A673 (cell line): ENCODE results near the gene UQCRH. TPM values are rescaled to one million over a fixed set of nuclear protein-coding genes. Genes with fewer than 3 reads are reported as not detected.
"Not testable (repeated sequence)": the region's sequence is repeated elsewhere in the genome, so short reads cannot be mapped to it uniquely, and the experiment has no call there.

Experiments used
- BruUV-seq: library from RNA; stranded (reverse); fragments of 400-500 nt; replicated peaks from 2 replicates; lab custom pipeline; 2021; lab: Mats Ljungman, UMichigan
- CTCF ChIA-PET: fragments of 300-600 bp; sonication (Branson Sonifier 250); formaldehyde crosslinking; loops from one replicate; lab custom pipeline; 2022; ENCODE audit warnings: antibody characterized with exemption; lab: Charles Lee
- POLR2A ChIA-PET: fragments of 300-600 bp; sonication (Branson Sonifier 250); formaldehyde crosslinking; loops from one replicate; lab custom pipeline; 2022; ENCODE audit warnings: antibody characterized with exemption; ENCODE audit not compliant: low non-redundant PET; lab: Charles Lee
- DNase-seq: peaks from one replicate; pipeline ENCODE4 v3.0.0-alpha.2; 2015; ENCODE audit warnings: low spot score
- H3K27ac ChIP-seq: fragments of 200-600 bp; sonication (generic); 2 replicates; pipeline ENCODE4 v1.5.1; 2016; ENCODE audit warnings: mixed run types, low read depth, mild to moderate bottlenecking, mixed read lengths, antibody characterized with exemption, low read length; ENCODE audit not compliant: poor library complexity, severe bottlenecking
- H3K27me3 ChIP-seq: fragments of 200-600 bp; sonication (generic); replicated peaks from 2 replicates; pipeline ENCODE4 v1.6.1; 2017; ENCODE audit warnings: mixed run types, low read depth, mild to moderate bottlenecking, mixed read lengths, antibody characterized with exemption, low read length; ENCODE audit not compliant: insufficient read depth, poor library complexity
- H3K36me3 ChIP-seq: fragments of 200-600 bp; sonication (generic); 2 replicates; pipeline ENCODE4 v1.6.1; 2016; ENCODE audit warnings: mixed run types, mild to moderate bottlenecking, mixed read lengths, antibody characterized with exemption, low read length; ENCODE audit not compliant: insufficient read depth, poor library complexity, severe bottlenecking
- H3K4me1 ChIP-seq: fragments of 200-600 bp; sonication (generic); 2 replicates; pipeline ENCODE4 v1.6.1; 2017; ENCODE audit warnings: mixed run types, mild to moderate bottlenecking, mixed read lengths, antibody characterized with exemption, low read length; ENCODE audit not compliant: insufficient read depth, poor library complexity, severe bottlenecking
- H3K4me3 ChIP-seq: fragments of 200-600 bp; sonication (generic); 2 replicates; pipeline ENCODE4 v1.5.1; 2016; ENCODE audit warnings: low read depth, mixed run types, mild to moderate bottlenecking, mixed read lengths, low read length; ENCODE audit not compliant: poor library complexity, severe bottlenecking
- H3K9me3 ChIP-seq: fragments of 200-600 bp; sonication (generic); 2 replicates; pipeline ENCODE4 v1.6.1; 2016; ENCODE audit warnings: mixed run types, low read depth, mild to moderate bottlenecking, mixed read lengths, antibody characterized with exemption, low read length; ENCODE audit not compliant: poor library complexity, severe bottlenecking
- CTCF ChIP-seq: fragments of 300-800, 200-600 bp; sonication (generic); conservative IDR thresholded peaks from 2 replicates; pipeline ENCODE4 v1.5.1; 2017; ENCODE audit warnings: low read depth, mild to moderate bottlenecking, antibody characterized with exemption, low read length, moderate library complexity, mixed read lengths
- EZH2 ChIP-seq: fragments of 200-600 bp; sonication (generic); IDR thresholded peaks from 2 replicates; pipeline ENCODE4 v1.6.1; 2017; ENCODE audit warnings: borderline replicate concordance, low read depth, mild to moderate bottlenecking, mixed read lengths, antibody characterized with exemption, low read length; ENCODE audit not compliant: poor library complexity, severe bottlenecking
- intact Hi-C: fragments of 100-400 bp; cut with micrococcal nuclease; formaldehyde crosslinking; loops from one replicate; pipeline ENCODE4 v1.10.0; 2022; ENCODE audit not compliant: unreplicated experiment
- total RNA-seq: library from RNA; stranded (reverse); gene quantifications from 2 replicates; pipeline ENCODE4 v1.2.3, GENCODE V29; 2021

The UQCRH gene
- total RNA-seq, 1 experiment from 2014 or later = 567 TPM

- TF ChIP-seq CTCF (no peak), EZH2 (no peak)
- H3K36me3 ChIP-seq = peaks cover 49% of the 10 kb centered on the region
- no peak overlapping the region for H3K4me3 ChIP-seq
- POLR2A ChIA-PET = no interaction called here
- no peak overlapping the region for H3K27ac ChIP-seq
- CTCF ChIA-PET = no interaction called here
- no TSS peak for BruUV-seq
- no peak for DNase-seq
- H3K4me1 ChIP-seq = no peaks in the 10 kb centered on the region
- H3K9me3 ChIP-seq = no peaks in the 10 kb centered on the region
- no peaks in the 10 kb centered on the region for H3K27me3 ChIP-seq
- intact Hi-C loops = no loop called here
These were observed 58.7 kb downstream of the UQCRH start for GRCh38 chr1:46362158-46362557.

- no peak overlapping the region for H3K4me3 ChIP-seq
- no peaks in the 10 kb centered on the region for H3K4me1 ChIP-seq
- no peaks in the 10 kb centered on the region for H3K27me3 ChIP-seq
- CTCF ChIA-PET = no interaction called here
- H3K36me3 ChIP-seq = peaks cover 43% of the 10 kb centered on the region
- DNase-seq = no peak
- intact Hi-C loops = no loop called here
- BruUV-seq = no TSS peak
- no peak for TF ChIP-seq CTCF
- no peak for TF ChIP-seq EZH2
- POLR2A ChIA-PET = no interaction called here
- H3K27ac ChIP-seq = no peak overlapping the region
- H3K9me3 ChIP-seq = no peaks in the 10 kb centered on the region
These were observed 59.6 kb downstream of the UQCRH start for GRCh38 chr1:46363121-46363520.

- Histone ChIP-seq H3K4me3 (no peak overlapping the region), H3K27me3 (no peaks in the 10 kb centered on the region), H3K4me1 (no peaks in the 10 kb centered on the region), H3K9me3 (no peaks in the 10 kb centered on the region), H3K27ac (no peak overlapping the region), H3K36me3 (peaks cover 34% of the 10 kb centered on the region)
- no TSS peak for BruUV-seq
- CTCF ChIA-PET = interaction anchor here (0.6 kb wide), 1 partner anchor 17 kb away, joined by 4 read pairs; no protein-coding TSS in a partner anchor
- intact Hi-C loops = no loop called here
- POLR2A ChIA-PET = no interaction called here
- DNase-seq = no peak
- no peak for TF ChIP-seq EZH2
- TF ChIP-seq CTCF = no peak
These were observed 61.1 kb downstream of the UQCRH start for GRCh38 chr1:46364612-46365011.

- H3K9me3 ChIP-seq, POLR2A ChIA-PET, intact Hi-C loops, H3K27ac ChIP-seq, CTCF ChIA-PET, H3K27me3 ChIP-seq, DNase-seq, H3K4me3 ChIP-seq, H3K4me1 ChIP-seq, BruUV-seq: not testable (repeated sequence)
- H3K36me3 ChIP-seq = peaks cover 28% of the 10 kb centered on the region
These were observed 62.3 kb downstream of the UQCRH start for GRCh38 chr1:46365796-46366195.
